ENCODE measurements around the gene RNF10. TPM values are rescaled to one million over a fixed set of nuclear protein-coding genes. Genes with fewer than 3 reads are reported as not detected.

RNF10 gene
- total RNA-seq, 1 experiment from 2014 or later: 153 TPM

- H3K4me1 ChIP-seq (ENCODE audit: insufficient read depth, low read length): no peaks in the 10 kb centered on the region
- no peak overlapping the region for H4K8ac ChIP-seq (replicated peaks; ENCODE audit: insufficient read length, low read depth, low read length)
- no peak overlapping the region for H2AK5ac ChIP-seq (ENCODE audit: insufficient read length, low read length)
- H3K27ac Mint-ChIP-seq: peak overlapping the region in 2 of 3 experiments; percentile 34 to 70; a peak in 4 of 7 replicates
- no peak overlapping the region for H2AFZ ChIP-seq (ENCODE audit: low read length)
- no peak overlapping the region for H3K56ac ChIP-seq (ENCODE audit: insufficient read length, low read depth, low read length)
- peaks cover 2% of the 10 kb centered on the region for H4K20me1 ChIP-seq (ENCODE audit: control insufficient read depth, insufficient read depth, insufficient read length)
- no CpG with 5 or more reads among the region's 6 CpGs for WGBS (ENCODE audit: extremely low coverage, insufficient read length, low lambda C conversion rate)
- no peak overlapping the region for H3K4ac ChIP-seq (ENCODE audit: low read depth, low read length)
- no peak overlapping the region for H2BK5ac ChIP-seq (ENCODE audit: insufficient read length, low read length)
- H3K79me2 ChIP-seq (ENCODE audit: insufficient read depth, low read length): peaks cover 46% of the 10 kb centered on the region; the same call in 1 of the 2 replicates
- H3K4me3 Mint-ChIP-seq: no peak overlapping the region
- H3K36me3 Mint-ChIP-seq (ENCODE audit: insufficient read depth in 1 of 3, low read depth in 3 of 3): peaks cover 12 to 40% (median 28%) of the 10 kb centered on the region in 3 experiments
- H3K14ac ChIP-seq (ENCODE audit: insufficient read depth, low read length): no peak overlapping the region
- H3K23ac ChIP-seq (ENCODE audit: insufficient read length, low read depth, low read length): no peak overlapping the region
- TF ChIP-seq, protein P1, sequence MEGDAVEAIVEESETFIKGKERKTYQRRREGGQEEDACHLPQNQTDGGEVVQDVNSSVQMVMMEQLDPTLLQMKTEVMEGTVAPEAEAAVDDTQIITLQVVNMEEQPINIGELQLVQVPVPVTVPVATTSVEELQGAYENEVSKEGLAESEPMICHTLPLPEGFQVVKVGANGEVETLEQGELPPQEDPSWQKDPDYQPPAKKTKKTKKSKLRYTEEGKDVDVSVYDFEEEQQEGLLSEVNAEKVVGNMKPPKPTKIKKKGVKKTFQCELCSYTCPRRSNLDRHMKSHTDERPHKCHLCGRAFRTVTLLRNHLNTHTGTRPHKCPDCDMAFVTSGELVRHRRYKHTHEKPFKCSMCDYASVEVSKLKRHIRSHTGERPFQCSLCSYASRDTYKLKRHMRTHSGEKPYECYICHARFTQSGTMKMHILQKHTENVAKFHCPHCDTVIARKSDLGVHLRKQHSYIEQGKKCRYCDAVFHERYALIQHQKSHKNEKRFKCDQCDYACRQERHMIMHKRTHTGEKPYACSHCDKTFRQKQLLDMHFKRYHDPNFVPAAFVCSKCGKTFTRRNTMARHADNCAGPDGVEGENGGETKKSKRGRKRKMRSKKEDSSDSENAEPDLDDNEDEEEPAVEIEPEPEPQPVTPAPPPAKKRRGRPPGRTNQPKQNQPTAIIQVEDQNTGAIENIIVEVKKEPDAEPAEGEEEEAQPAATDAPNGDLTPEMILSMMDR (conservative IDR thresholded peaks at IDR 0.05): no peak
- no peak overlapping the region for H3K9ac ChIP-seq (ENCODE audit: extremely low read depth, insufficient read length, low read length)
- H3K23me2 ChIP-seq (ENCODE audit: insufficient read length, low read depth, low read length, poor library complexity, severe bottlenecking): peaks cover 6% of the 10 kb centered on the region
- no peak overlapping the region for H3K4me2 ChIP-seq (ENCODE audit: insufficient read depth, insufficient read length, low read length)
- no peak overlapping the region for H3K18ac ChIP-seq (ENCODE audit: insufficient read length, low read depth, low read length)
- H3K9me3 ChIP-seq (ENCODE audit: control insufficient read depth, low read depth, low read length): no peaks in the 10 kb centered on the region
- no peaks in the 10 kb centered on the region for H3K27me3 Mint-ChIP-seq (ENCODE audit: low read depth)
- H3K27ac ChIP-seq (ENCODE audit: insufficient read length, low read depth, low read length): no peak overlapping the region
- no peak overlapping the region for H2BK20ac ChIP-seq (ENCODE audit: low read depth, low read length, poor library complexity, severe bottlenecking)
- no peaks in the 10 kb centered on the region for H3K79me1 ChIP-seq (ENCODE audit: insufficient read depth, low read depth, low read length, poor library complexity, severe bottlenecking)
- peaks cover 18 to 33% of the 10 kb centered on the region in 2 experiments for H3K4me1 Mint-ChIP-seq
- no peaks in the 10 kb centered on the region for H3K9me3 Mint-ChIP-seq
- no peak overlapping the region for H2BK120ac ChIP-seq (ENCODE audit: low read depth, low read length, poor library complexity, severe bottlenecking)
- H3K27me3 ChIP-seq (ENCODE audit: insufficient read depth, low read length): no peaks in the 10 kb centered on the region
- no peak overlapping the region for H3T11ph ChIP-seq (ENCODE audit: low read length)
- no peak overlapping the region for H2BK15ac ChIP-seq (ENCODE audit: low read depth, low read length)
- DNase-seq: no peak
- H2BK12ac ChIP-seq (ENCODE audit: insufficient read length, low read depth, low read length): no peak overlapping the region
- H4K5ac ChIP-seq (ENCODE audit: insufficient read length, low read depth, low read length): no peak overlapping the region
- H4K91ac ChIP-seq (ENCODE audit: insufficient read length, low read depth, low read length): no peak overlapping the region
Observed at GRCh38 chr12:120538281-120539156, 4.4 kb downstream of the RNF10 start.

Data from H9 (cell line).